ENCODE results near the gene MYO1H.
A peak's percentile ranks its signal among the peaks of the same experiment; 100 is the strongest.

- peak in 2 of 11 experiments; percentile 19 to 22 for TF ChIP-seq CTCF (IDR thresholded peaks at IDR 0.05 in 8 of 11, conservative IDR thresholded peaks at IDR 0.05 in 3 of 11)
- no peak for TF ChIP-seq POLR2A (IDR thresholded peaks at IDR 0.05)
- no peak for TF ChIP-seq POLR2AphosphoS5 (IDR thresholded peaks at IDR 0.05)
Observed at GRCh38 chr12:109387425-109388166, 39.9 kb downstream of the MYO1H start.

Data from spleen (tissue), 7 donors.